Fibroblast of skin of left quadriceps (primary cell): ENCODE data around the gene ARNT2.
A peak's percentile ranks its signal among the peaks of the same experiment; 100 is the strongest.

ENCODE experiments used
- DNase-seq, 2 experiments: peaks; one replicate each; pipeline ENCODE4 v3.0.0-alpha.2; 2013; ENCODE audit warnings: low read depth in 2 of 2

The ARNT2 gene

DNA sequence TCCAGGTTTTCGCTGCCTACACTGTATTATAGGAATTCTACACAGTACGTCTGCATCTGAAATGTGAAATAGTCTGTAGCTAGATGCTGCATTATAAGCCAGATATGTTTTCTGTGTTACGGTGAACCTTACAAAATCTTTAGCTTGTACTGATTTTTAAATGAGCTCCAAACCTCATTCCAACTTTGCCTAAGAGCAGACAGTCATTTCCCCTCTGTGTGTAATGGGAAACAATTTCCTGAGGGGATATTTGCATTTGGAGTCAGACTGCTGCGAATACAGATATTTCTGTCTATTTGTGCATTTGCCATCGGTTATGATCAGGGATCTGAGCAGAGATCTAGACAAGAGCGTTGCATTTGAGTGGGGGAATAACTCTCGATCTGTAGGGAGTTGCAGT, 37.5 kb downstream of the ARNT2 start:
- DNase-seq, result no peak

DNA sequence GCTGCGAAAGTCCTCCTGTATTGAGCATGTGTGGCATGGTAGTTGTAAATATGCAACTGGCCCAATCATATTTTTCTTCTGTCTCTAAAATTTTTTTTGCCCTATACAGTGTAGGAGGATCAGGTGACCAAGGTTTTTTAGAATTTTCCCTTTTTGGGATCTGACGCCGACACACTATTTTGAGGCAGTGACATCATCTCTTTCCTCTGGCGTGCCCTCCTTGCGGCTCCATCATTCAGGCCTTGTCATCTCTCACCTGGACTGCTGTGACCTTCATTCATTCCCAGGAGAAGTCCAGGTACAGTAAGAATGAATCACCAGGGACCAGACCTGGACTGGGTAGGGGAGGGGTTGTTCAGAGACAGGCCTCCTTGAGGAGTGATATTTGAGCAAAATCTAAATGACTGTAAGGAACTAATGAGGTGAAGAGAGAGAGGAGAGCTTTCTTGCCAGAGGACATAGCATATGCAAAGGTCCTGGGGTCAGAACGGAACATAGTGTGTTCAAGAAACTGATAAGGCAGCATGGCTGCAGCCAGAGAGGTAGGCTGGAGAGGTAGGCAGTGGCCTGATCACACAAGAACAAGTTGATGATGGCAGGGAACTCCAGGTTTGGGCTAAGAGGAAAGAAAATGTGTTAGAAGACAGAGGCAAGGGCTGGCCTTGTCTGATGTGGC, 38.7 kb downstream of the ARNT2 start:
- no peak for DNase-seq

DNA sequence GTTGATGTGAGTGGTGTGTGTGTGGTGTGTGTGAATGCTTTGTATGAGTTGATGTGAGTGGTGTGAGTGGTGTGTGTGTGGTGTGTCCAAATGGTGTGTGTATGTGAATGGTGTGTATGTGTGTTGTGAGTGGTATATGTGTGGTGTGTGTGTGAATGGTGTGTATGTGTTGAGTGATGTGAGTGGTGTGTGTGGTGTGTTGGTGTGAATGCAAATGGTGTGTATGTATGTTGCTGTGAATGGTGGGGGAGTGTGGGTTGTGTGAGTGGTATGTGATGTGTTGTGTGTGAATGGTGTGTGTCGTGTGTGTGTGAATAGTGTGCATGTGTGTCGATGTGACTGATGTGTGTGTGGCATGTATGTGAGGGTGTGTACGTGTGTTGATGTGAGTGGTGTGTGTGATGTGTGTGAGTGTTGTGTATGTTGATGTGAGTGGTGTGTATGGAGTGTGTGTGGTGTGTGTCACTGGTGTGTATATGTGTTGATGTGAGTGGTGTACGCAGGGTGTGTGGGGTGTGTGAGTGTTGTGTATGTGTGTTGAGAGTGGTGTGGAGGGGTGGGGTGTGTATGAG, 40.6 kb downstream of the ARNT2 start:
- DNase-seq, result no peak

GRCh38 chr15:80445300-80446041, 41.3 kb downstream of the ARNT2 start:
- DNase-seq, result no peak

DNA sequence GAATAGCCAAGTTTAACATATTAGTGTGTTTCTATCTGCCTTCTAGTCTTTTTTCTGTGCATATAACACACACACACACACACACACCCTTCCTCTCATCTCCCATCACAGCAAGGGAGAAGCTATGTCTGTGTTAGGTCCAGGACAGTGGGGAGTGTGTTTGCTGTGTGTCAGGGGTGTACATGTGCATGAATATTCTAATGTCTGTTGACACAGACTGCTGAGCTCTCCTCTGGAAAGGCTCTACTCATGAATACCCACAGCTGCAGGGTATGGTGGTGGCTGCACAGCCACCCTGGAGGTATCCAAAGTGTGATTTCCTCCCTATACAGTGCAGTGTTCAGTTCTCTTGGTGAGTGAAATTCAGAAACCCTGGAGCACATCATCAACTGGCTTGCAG, 42.9 kb downstream of the ARNT2 start:
- no peak for DNase-seq

DNA sequence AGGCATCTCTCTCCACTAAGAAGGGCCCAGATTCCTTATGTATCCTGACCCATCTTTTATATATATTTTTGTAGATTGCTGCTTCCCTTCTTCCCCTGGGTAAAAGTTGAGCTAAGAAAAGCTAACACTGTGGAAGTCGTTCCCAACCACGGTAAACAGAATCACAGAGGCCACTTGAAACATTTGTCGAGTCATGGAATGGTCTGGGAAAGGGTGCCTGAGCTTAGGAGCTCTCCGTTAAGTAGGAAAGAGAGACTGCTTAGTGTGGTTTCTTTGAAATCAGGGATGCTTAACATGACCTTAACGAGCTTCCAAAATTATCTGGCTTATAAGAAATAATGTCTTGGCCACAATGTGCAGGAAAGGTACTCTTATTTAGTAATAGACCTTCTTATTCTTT, 45.6 kb downstream of the ARNT2 start:
- DNase-seq, result no peak

- no peak for DNase-seq
Measured at GRCh38 chr15:80450811-80451321, 46.7 kb downstream of the ARNT2 start.

GRCh38 chr15:80452166-80452565, 48.0 kb downstream of the ARNT2 start:
- DNase-seq, result no peak

DNA sequence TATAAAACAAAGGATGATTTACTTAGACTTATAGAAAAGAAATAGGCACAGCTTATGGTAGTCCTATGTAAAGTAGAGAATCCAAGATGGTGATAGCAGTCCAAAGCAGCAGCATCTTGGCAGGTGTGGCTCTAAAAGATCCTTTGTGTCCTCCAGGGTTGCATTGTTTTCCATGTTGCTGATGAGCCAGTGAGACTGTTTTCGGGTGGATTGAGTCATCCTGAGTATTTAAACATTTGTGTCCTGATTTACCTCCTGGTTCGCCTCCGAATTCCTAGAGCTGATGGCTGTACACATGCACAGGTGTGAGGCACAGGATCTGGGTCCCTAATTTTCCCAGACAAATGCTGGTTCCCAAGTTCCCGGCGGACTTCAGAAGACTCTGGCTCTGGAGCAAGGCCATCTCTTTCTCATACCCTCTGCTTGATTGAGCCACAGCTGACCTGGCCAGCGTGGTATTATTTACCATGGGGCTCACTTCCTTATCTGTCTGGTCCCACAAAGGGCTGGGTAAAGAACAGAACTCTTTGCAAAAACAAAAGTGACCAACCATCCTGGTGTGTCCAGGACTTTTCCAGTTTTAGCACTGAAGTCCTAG, 51.0 kb downstream of the ARNT2 start:
- no peak for DNase-seq

DNA sequence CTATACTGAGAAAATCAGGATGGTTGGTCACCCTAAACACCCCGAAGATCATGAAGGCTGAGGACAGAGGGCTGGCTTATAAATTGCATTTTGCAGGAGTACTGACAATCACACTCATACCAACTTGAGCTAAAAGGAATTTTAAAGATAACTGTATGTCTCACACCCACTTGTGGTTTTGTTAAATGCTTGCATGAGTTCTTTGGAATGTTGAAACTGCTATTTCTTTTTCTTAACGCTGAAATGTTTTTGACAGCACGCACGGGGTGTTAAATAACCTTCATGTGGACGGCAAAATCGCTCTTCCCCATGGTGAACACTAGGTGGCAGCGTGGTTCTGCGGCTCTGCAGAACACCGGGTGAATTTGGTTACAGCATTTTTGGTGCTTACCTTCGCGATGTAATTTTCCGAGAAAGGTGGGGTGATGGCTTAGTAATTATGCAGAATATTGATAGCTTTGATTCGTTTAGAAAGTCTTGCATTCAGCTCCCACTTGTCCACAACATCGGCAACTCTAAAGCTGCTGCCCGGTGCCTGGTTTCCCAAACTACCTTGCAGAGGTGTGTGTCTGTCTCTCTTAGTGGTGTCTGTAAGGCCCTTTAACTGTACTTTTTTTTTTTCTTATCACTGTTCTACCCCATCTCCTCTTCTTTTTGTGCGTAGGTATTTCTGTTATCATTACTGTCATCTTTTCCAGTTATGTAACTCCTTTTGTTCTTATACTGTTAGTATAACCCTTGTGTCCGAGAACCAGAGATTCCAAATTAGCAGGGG, 51.7 kb downstream of the ARNT2 start:
- DNase-seq, result peak; percentile 94 to 95

- DNase-seq, result peak in 1 of 2 experiments; percentile 34
Measured at GRCh38 chr15:80456517-80457492, 52.6 kb downstream of the ARNT2 start.

DNA sequence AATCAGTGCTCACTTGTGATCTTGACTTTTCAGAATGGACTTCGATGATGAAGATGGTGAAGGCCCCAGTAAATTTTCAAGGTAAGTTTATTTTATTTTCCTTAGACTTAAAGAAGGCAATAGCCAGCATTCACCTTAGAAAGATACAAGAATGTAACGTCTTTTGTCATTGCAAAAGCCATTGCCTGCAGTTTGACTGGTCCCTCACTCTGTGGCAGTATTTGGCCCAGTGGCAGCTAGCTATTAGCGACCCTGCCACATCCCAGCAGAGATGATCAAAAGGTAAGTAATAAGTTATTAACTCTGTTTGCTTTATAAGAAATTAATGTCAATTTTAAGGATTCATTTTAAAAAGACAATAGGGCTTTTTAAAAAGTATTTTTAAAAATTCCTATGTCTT, 53.7 kb downstream of the ARNT2 start:
- DNase-seq, result no peak

GRCh38 chr15:80458580-80458979, 54.4 kb downstream of the ARNT2 start:
- DNase-seq, result no peak

DNA sequence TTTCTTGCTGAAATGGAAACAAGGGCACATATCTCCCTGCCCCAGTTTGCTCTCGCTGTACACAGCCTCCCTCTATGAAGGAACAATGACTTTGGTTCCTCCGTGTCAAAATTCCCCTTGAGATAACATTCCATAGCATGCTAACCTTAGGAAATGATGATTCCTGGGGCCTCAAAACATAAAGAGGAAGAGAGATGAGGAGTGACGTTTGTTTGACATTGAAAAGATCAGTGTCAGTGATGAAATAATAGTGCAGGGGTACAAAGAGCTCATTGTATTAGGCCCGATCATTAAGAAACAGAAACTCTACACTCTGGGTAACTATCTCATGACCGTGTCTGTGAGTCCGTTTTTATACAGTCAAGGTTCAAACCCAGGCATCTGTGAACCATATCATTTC, 55.2 kb downstream of the ARNT2 start:
- DNase-seq, result no peak

- DNase-seq, result no peak
Measured at GRCh38 chr15:80459818-80460217, 55.6 kb downstream of the ARNT2 start.

GRCh38 chr15:80461356-80462095, 57.3 kb downstream of the ARNT2 start:
- DNase-seq, result no peak

DNA sequence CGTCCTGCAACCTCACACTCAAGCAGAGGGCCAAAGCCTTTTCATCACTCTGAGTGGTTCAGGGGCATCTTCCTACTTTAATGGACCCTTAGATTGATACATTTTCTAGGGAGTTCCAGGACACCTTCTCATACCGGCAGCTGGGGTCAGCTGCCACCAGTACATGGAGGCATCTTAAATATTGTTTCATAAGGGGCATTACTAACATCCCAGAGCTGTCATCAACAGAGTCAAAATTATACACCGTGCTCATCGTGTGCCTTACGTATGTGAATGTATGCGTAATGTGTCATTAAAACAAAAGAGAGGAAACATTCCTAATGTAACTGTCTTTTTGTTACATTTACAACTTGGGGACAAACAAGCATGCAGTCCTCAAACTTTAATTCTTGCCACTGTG, 57.9 kb downstream of the ARNT2 start:
- DNase-seq, result no peak

GRCh38 chr15:80462836-80463512, 58.8 kb downstream of the ARNT2 start:
- DNase-seq, result no peak

DNA sequence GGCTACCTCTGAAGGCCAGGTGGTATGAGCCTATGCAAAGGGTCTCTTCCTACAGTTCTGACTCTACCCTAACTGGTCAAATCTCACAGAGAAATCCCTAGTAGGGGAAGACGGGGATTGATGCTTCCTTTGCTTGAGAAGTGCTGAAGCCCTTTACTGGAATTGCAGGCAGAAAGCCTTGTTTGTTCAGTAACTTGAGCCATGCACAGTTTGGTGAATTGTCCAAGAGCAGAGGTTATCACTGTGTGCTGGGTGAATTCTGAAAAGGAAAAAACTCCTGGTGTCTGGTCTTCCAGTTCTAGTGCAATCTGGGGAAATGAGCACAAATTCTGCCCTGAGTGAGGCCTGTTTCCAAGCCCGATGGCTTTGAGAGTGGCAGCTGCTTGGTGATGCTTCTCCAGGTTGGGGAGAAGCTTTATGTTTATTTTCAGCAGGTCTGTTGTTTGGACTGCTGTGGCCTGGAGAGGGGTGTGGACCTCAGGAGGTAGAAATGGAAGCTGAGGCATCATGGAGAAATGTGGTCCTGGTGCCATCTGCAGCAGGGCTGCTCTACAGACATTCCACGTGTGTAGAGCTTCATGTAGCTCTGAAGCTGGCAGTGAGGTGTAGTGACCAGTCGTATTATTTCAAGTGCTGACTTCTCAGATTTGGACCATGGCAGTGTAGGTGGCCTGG, 60.9 kb downstream of the ARNT2 start:
- DNase-seq, result no peak
